Karpas-422 (cell line): ENCODE results near the gene LRIF1. TPM values are rescaled to one million over a fixed set of nuclear protein-coding genes. Genes with fewer than 3 reads are reported as not detected.

Source experiments
- DNase-seq: peaks from one replicate; pipeline ENCODE4 v3.0.0-alpha.2; 2015
- H2AFZ ChIP-seq: fragments of 200-600 bp; sonication (generic); 2 replicates; pipeline ENCODE4 v1.6.1; 2014; ENCODE audit warnings: antibody characterized with exemption, low read length, mixed read lengths
- H3K27ac ChIP-seq: fragments of 200-600 bp; sonication (generic); 2 replicates; pipeline ENCODE4 v1.5.1; 2014; ENCODE audit warnings: mild to moderate bottlenecking, low read length, moderate library complexity
- H3K27me3 ChIP-seq: fragments of 200-600 bp; sonication (generic); 2 replicates; pipeline ENCODE4 v1.6.1; 2014; ENCODE audit warnings: low read length, mixed read lengths
- H3K36me3 ChIP-seq: fragments of 200-600 bp; sonication (generic); 2 replicates; pipeline ENCODE4 v1.6.1; 2014; ENCODE audit warnings: low read length, mixed read lengths; ENCODE audit not compliant: insufficient read depth
- H3K4me1 ChIP-seq: fragments of 200-600 bp; sonication (generic); 2 replicates; pipeline ENCODE4 v1.6.1; 2014; ENCODE audit warnings: mild to moderate bottlenecking, low read length, mixed read lengths
- H3K4me2 ChIP-seq: fragments of 200-600 bp; sonication (generic); 2 replicates; pipeline ENCODE4 v1.6.1; 2014; ENCODE audit warnings: low read length, low read depth, mild to moderate bottlenecking; ENCODE audit not compliant: poor library complexity, severe bottlenecking
- H3K4me3 ChIP-seq: fragments of 200-600 bp; sonication (generic); 2 replicates; pipeline ENCODE4 v1.5.1; 2014; ENCODE audit warnings: mild to moderate bottlenecking, antibody characterized with exemption, low read length, mixed read lengths
- H3K79me2 ChIP-seq: fragments of 200-600 bp; sonication (generic); 2 replicates; pipeline ENCODE4 v1.6.1; 2014; ENCODE audit warnings: mild to moderate bottlenecking, low read length, mixed read lengths
- H3K9ac ChIP-seq: fragments of 200-600 bp; sonication (generic); 2 replicates; pipeline ENCODE4 v1.6.0; 2014; ENCODE audit warnings: low read length
- H3K9me2 ChIP-seq: fragments of 200-600 bp; sonication (generic), shearing (Covaris generic); replicated peaks from 2 replicates; pipeline ENCODE4 v1.6.0; 2014; ENCODE audit warnings: mild to moderate bottlenecking, low read length, moderate library complexity; ENCODE audit not compliant: insufficient read depth
- H3K9me3 ChIP-seq: fragments of 300-700, 200-600 bp; sonication (generic); 2 replicates; pipeline ENCODE4 v1.6.1; 2014; ENCODE audit warnings: low read length, mixed read lengths
- H4K20me1 ChIP-seq: fragments of 200-600 bp; sonication (generic); 2 replicates; pipeline ENCODE4 v1.6.1; 2014; ENCODE audit warnings: mild to moderate bottlenecking, antibody characterized with exemption, low read length, low read depth; ENCODE audit not compliant: insufficient read depth
- total RNA-seq: library from RNA; depleted of rRNA; stranded (reverse); fragments of >200 nt; shearing (Covaris generic); gene quantifications from 2 replicates; pipeline ENCODE4 v1.2.3, GENCODE V29; 2014; ENCODE audit warnings: low replicate concordance; rRNA removed

LRIF1 gene
- total RNA-seq, 1 experiment from 2014 or later, result 59.3 TPM

GRCh38 chr1:110898734-110899457, 64.8 kb downstream of the LRIF1 start:
- no peak for DNase-seq
- peaks cover 4% of the 10 kb centered on the region for H3K4me1 ChIP-seq

DNA sequence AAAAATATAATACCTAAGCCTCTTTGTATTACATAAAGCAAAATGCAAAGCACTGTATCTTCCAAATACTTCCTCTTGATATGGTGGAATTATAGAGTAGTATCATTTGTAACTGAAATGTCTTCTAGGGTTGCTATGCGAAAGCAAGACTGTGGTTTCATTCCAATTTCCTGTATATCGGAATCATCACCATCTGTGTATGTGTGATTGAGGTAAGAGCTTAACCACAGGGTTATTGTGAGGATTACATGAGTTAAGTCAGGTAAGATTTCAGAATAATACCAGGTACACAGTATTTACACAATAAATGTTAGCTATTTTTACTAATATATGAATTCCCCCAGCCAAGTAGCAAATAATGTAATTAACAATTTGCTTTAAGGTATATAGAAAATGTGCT, 66.0 kb downstream of the LRIF1 start:
- Histone ChIP-seq H3K9me3 (no peaks in the 10 kb centered on the region), H3K4me3 (no peak overlapping the region), H3K9me2 (no peaks in the 10 kb centered on the region), H3K79me2 (peaks cover 7% of the 10 kb centered on the region; the same call in 1 of the 2 replicates), H3K9ac (no peak overlapping the region), H3K27ac (no peak overlapping the region), H3K27me3 (no peaks in the 10 kb centered on the region), H4K20me1 (no peaks in the 10 kb centered on the region), H2AFZ (no peak overlapping the region), H3K36me3 (peaks cover 14% of the 10 kb centered on the region; the same call in 1 of the 2 replicates), H3K4me2 (no peak overlapping the region), H3K4me1 (peaks cover 8% of the 10 kb centered on the region)
- no peak for DNase-seq

More at GRCh38 chr1:110898734-110899457, 64.8 kb downstream of the LRIF1 start:
- Histone ChIP-seq H3K4me3 (no peak overlapping the region), H4K20me1 (no peaks in the 10 kb centered on the region), H3K4me2 (no peak overlapping the region), H2AFZ (no peak overlapping the region), H3K36me3 (peaks cover 14% of the 10 kb centered on the region; the same call in 1 of the 2 replicates), H3K9me2 (no peaks in the 10 kb centered on the region), H3K9me3 (no peaks in the 10 kb centered on the region), H3K27me3 (no peaks in the 10 kb centered on the region), H3K79me2 (peaks cover 7% of the 10 kb centered on the region; the same call in 1 of the 2 replicates), H3K27ac (no peak overlapping the region), H3K9ac (no peak overlapping the region)

Other genes starting within 250 kb of the LRIF1 start
- gene CD53, start 90.8 kb downstream of the LRIF1 start, total RNA-seq, result 101 and 154 TPM in 2 replicates
- gene DRAM2, start 176.2 kb upstream of the LRIF1 start, total RNA-seq, result 142 and 268 TPM in 2 replicates
- gene CEPT1, start 176.3 kb upstream of the LRIF1 start, total RNA-seq, result 60.5 and 136 TPM in 2 replicates
- 80.2 and 90.9 TPM in 2 replicates for gene DENND2D, start 236.7 kb upstream of the LRIF1 start, total RNA-seq